PC-9 (cell line): ENCODE data around the gene ANKRD10.

Experiments
- CTCF ChIP-seq: fragments of 200-600 bp; sonication (generic); conservative IDR thresholded peaks from 2 replicates; pipeline ENCODE4 v1.6.1; 2017; ENCODE audit warnings: mixed run types, antibody characterized with exemption, mild to moderate bottlenecking, moderate library complexity
- EZH2 ChIP-seq: fragments of 200-600 bp; sonication (generic); IDR thresholded peaks from 2 replicates; pipeline ENCODE4 v1.8.0; 2017; ENCODE audit warnings: antibody characterized with exemption, low read depth

GRCh38 chr13:110884517-110884916 is 30.4 kb downstream of the ANKRD10 start:
- TF ChIP-seq CTCF (no peak), EZH2 (no peak)
